Activated CD8-positive, alpha-beta memory T cell treated with anti-CD3 and anti-CD28 coated beads, Interleukin-2, amount 50 U/mL, for 24 hours (primary cell): ENCODE measurements around the gene NOD2.

ENCODE experiments used
- DNase-seq: peaks from one replicate; pipeline ENCODE4 v3.0.0-alpha.2; 2020; ENCODE audit errors: extremely low read depth

NOD2 gene

DNA sequence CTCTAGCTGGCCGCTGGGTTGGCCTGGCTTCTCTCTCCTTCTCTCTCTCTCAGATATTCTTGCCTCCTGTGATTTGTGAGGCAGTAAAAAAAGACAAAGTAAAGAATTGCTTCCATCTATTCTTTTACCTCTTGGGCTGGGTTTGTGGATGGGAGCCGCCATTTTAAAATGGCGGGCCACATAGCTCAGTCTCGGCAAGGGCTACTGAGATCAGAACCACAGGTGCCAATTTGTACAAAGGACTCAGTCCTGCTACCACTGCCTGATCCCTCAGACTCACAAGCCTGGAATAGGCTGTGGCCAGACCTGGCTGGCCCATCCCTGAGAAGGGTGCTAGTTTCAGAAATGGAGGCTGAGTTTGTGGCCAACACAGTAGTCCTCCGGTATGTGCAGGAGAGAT is 24.1 kb downstream of the NOD2 start:
- DNase-seq, result no peak

DNA sequence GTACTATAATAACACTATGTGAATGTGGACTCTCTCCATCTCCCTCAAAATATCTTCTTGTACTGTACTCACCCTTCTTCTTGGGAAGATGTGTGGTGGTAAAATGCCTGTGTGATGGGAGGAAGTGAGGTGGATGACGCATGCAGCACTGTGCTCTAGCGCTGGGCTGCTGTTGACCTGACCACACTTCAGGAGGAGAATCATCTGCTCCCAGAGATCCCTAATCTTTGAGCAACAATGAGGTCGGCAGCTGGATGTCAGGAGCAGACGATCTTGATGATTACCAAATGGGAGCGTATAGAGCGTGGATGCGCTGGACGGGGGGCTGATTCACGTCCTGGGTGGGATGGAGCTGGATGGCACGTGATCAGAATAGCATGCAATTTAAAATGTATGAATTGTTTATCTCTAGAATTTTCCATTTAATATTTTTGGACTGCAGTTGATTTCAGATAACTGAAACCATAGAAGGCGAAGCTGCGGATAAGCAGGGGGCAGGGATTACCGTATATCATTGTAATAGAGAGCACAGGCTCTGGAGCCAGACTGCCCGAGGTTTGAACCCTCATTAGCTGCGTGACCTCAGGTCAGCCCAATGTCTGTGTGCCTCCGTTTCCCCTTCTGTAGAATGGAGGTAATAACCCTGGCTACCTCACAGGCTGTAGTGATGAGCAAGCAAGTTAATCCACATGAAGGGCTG is 24.8 kb downstream of the NOD2 start:
- no peak for DNase-seq

DNA sequence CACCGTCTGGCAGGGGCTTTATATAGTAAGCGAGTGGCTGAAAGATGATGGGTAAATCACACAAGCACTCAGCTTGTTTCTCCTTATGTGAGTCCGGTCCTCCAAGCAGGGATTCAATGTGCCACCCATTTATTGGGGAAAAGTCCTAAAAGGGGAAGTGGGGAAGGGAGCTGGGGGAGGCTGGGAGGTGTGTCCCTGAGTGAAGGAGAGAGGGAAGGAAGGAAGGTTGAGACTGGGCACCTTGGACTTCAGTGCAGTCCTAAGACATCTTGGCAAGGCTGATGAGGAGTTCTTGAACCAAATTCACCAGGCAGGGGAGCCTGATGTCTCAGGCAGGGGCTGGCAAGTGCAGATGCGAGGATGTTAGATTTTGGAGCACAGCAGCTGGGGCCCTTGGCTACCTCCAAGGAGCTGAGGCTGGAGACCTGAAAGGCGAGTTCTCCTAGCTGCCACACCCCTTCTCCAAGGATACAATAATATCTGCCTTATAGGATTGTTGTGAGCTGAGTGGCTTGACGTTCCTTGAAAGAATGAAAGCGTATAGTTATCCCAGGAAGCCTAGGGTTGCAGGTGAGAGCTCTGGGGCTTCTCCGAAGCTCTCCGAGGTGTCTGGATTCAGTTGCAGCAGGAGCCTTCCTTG is 25.5 kb downstream of the NOD2 start:
- DNase-seq, result no peak

DNA sequence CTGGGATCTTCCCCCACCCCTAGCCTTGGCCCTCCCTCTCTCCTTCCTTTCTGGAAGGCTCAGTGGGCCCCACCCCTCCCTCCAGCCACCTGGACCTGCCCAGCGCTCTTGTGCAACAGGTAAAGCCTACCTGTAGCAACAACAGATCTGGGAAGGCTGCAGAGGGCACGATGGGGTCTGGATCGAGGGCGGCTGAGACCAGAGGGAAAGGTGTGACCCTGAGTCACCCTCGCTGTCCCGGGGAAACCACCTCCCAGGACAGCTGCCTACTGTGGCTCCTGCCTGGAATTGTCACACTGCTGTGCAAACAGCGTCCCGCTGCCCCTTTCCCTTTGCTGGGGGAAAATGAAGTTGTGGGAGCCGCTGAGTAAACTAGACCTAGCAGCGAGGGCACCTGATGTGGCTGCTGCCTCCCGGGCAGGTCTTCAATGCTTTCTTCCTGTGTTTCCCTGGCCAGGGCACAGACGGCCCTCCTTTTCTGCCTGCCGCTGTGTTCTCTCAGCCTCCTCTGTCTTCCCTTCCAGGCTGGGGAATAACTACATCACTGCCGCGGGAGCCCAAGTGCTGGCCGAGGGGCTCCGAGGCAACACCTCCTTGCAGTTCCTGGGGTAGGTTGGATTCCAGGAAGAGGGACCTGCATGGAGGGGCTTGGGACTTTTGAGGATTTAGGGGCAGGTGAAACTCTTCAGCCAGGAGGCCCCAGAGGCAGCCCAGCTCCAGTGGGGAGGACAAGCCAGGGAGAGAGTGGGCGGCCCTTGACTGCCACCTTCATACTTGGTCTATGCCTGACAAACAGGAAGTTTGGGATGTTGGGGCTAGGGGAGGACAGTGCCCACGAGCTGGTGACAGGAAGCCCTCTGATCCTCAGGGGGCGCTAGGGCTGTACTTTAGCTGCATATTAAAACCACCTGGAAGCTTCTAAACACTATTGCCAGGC is 26.3 kb downstream of the NOD2 start:
- DNase-seq, result no peak

DNA sequence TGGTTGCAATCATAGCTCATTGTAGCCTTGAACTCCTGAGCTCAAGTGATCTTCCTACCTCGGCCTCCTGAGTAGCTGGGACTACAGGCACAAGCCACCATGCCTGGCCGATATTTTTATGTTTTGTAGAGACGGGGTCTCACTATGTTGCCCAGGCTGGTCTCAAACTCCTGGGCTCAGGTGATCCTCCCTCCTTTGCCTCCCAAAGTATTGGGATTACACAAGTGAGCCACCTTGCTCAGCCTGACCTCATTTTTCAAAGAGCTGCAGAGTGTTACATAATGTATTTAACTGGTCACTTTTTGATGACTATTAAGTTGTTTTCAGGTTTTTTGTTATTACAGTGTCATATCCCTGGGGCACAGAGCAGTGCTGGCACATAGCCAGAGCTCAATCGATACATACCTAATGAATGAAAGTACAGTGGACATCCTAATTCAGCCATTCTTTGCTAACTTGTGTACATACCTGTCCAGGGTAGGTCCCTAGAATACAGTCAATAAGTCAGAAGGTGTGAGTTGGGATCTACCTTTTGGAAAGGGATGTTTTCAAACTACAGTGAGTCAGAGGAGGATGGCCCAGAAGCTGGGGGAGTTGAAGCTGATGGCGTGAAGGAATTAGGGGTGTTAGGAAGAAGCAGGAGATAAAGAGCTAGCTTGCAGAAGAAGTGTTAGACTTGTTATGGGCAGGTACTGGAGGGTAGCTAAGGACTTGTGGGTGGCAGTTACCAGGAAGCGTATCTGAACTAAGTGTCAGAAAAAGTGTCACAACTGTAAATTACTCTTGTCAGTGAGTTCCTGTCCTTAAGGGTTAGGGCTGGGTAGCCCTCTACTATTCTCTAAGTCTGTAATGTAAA is 28.4 kb downstream of the NOD2 start:
- no peak for DNase-seq

DNA sequence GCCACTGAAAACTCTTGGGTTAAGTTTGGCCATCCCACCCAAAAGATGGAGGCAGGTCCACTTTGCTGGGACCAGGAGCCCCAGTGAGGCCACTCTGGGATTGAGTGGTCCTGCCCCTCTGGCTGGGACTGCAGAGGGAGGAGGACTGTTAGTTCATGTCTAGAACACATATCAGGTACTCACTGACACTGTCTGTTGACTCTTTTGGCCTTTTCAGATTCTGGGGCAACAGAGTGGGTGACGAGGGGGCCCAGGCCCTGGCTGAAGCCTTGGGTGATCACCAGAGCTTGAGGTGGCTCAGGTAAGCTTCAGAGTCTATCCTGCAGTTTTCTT is 29.0 kb downstream of the NOD2 start:
- no peak for DNase-seq

DNA sequence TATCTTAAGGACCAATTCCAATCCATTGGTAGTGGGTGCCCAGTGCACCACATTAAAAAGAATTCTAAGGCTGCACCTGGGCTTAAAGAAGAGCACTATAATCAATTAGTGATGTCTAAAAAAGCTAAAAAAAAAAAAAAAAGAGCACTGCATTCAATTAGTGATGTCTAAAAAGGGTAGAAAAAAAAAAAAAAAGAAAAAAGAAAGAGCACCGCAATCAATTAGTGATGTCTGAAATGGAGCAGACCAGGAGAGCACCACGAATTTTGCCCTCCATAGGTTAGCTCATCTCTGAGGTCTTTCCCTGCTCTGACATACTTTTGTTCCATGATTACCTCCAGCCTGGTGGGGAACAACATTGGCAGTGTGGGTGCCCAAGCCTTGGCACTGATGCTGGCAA is 29.6 kb downstream of the NOD2 start:
- no peak for DNase-seq

DNA sequence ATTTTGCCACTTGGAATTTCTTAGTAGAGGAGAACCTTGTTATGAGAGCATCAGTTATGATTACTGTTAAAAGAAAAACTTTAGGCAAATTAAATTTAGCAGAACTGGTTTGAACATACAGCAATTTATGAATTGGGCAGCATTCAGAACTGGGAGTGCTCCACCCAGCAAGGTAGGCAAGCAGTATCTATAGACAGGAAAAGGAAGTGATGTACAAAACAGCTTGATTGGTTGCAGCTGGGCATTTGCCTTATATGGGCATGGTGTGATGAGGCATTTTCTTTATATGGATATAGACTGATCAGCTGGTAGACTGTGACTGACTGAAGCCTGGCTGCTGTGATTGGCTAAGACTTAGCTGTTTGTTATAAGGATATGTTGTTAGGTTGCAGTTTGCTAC is 30.9 kb downstream of the NOD2 start:
- no peak for DNase-seq

DNA sequence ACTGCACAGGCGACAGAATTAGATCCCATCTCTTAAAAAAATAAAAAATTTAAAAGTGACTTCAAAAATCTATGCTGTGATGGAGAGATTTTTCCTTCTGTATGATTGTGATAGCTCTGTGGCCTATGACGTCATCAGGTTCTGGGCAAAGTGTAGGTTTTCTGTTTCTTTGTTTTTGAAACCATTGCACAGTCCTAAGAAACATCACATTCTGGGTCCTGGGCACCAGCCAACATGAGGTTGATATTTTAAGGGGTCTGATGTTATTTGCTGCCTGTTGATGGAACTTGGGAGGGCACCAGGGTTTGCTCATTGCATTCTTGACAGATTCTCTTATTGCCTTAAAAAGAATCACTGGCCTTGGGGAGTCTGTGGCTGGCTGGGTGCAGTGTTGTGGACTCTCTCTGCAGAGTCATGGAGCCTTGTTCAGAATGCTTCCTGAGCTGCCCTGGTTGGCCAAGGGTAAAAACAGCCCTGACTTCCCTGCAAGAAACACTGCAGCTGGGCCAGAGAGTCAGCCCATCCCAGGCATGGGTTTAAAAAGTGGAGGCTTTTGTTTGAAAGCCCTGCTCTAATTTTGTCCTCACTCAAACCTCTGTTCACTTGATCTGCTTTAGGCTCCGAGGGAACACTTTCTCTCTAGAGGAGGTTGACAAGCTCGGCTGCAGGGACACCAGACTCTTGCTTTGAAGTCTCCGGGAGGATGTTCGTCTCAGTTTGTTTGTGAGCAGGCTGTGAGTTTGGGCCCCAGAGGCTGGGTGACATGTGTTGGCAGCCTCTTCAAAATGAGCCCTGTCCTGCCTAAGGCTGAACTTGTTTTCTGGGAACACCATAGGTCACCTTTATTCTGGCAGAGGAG is 38.0 kb downstream of the NOD2 start:
- DNase-seq, result no peak

DNA sequence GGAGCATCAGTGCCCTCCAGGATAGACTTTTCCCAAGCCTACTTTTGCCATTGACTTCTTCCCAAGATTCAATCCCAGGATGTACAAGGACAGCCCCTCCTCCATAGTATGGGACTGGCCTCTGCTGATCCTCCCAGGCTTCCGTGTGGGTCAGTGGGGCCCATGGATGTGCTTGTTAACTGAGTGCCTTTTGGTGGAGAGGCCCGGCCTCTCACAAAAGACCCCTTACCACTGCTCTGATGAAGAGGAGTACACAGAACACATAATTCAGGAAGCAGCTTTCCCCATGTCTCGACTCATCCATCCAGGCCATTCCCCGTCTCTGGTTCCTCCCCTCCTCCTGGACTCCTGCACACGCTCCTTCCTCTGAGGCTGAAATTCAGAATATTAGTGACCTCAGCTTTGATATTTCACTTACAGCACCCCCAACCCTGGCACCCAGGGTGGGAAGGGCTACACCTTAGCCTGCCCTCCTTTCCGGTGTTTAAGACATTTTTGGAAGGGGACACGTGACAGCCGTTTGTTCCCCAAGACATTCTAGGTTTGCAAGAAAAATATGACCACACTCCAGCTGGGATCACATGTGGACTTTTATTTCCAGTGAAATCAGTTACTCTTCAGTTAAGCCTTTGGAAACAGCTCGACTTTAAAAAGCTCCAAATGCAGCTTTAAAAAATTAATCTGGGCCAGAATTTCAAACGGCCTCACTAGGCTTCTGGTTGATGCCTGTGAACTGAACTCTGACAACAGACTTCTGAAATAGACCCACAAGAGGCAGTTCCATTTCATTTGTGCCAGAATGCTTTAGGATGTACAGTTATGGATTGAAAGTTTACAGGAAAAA is 38.8 kb downstream of the NOD2 start:
- DNase-seq, result no peak

DNA sequence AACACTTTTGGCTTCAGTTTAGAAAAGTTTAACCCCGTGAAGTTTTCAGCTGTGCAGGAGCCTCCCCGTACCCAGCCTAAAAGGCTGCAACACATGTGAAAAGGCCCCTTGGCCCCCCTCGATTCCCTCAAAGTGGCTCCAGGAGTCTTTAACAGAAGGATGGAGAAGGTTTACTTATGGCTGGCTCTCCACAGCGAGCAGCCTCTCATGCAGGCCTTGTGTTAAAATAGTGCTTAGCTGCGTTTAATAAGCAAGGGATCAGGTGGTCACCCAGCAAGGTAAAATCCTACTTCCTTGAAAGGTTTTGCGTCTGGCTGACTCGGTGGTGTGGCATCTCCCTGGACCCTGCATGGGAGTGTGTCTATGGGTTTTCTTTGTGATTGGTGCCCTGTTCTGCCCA is 40.1 kb downstream of the NOD2 start:
- DNase-seq, result no peak

DNA sequence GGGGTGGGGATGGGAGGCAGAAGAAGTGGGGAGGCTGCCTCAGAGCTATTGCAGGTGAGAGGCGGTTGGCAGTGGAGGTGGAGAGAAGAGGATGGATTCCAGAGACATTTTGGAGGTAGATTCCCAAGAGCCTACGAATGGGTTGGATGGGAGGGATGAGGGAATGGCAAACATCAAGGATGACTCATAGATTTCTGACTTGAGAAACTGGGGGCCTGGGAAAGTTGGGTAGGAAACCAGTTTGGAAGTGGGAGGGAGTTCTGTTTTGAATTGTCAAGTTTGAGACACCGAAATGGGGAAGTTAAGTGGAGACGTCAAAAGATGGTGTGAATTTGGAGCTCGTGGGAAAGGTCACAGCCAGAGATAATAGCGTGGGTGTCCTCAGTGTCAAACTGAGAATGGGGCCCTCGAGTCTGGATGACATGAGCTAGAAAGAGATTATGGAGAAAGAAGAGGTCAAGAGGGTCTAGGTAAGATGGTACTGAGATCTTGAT is 42.3 kb downstream of the NOD2 start:
- no peak for DNase-seq

DNA sequence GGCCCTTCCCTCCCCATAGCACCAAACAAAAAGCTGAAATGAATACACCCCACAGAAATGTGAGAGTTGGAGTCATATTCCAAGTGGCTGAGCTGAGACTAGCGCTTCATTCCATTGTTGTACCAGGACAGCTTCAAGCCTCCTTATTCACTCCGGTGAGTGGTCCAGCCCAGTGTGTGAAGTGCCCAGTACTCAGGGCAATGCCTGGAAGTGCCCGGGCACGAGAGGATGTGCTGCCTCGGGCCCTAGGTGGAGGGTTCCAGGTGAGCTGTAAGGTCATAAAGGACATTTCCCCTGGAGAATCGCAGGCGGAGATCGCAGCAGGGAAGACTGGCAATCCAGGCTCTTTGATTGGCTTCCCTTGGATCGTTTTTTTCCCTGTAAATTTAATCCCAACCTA is 43.0 kb downstream of the NOD2 start:
- DNase-seq, result no peak

DNA sequence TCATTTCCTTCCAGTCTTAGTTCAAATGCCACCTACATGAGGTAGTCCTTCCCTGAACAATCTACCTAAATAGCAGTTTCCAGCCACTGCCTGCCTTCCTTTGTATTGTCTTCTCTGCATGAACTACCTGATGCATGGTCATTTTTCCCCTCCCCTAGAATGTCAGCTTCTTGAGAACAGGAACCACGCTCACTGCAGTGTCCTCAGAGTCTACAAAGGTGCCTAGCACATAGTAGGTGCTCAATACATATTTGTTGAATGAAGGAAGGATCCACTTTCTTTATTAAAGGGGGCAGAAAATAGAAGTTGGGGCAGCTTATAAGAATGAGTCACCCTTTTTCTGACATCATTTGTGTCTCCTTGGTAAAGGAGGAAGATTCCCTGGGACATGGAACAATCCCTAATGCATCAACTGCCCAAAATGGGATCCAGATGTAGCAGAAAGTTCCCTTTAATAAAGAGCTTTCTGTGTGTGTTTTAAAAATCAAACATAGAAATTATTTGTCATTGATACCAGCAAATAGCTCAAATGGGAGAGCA is 44.1 kb downstream of the NOD2 start:
- DNase-seq, result no peak

DNA sequence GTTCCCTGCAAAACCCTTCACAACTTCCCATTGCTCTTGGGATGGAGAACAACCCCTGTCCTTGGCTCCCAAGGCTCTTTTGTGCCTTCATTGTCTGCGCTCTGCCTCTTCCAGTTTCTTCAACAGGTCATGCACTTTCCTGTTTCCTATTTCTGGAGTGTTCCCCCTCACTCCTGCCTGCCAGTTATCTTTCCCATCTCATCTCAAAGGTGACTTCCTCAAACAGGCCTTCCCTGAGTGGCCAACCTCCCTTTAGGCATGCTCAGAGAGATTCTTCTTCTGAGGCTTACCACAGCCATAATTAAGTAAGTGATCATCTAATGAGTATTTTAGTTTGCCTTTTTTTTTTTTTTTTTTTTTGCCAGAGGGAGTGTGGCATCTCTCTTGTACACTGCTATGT is 45.6 kb downstream of the NOD2 start:
- DNase-seq, result no peak

DNA sequence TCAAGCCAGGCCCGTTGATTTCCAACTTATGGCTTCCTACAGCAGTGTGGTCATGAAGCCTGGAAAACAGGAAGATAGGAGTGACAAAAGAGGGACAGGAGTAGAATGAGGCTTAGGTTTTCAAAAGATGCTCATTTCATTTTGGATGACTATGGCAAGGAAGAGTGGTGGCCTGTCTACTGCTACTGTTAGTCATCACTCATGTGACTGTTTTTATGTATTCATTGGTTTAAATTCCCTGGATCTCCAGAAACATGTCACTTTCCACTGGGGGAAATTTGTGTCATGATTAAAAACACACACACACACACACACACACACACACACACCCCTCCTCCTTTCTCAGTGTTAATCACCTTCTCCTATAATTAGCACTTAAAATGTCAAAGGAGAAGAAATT is 47.3 kb downstream of the NOD2 start:
- no peak for DNase-seq

DNA sequence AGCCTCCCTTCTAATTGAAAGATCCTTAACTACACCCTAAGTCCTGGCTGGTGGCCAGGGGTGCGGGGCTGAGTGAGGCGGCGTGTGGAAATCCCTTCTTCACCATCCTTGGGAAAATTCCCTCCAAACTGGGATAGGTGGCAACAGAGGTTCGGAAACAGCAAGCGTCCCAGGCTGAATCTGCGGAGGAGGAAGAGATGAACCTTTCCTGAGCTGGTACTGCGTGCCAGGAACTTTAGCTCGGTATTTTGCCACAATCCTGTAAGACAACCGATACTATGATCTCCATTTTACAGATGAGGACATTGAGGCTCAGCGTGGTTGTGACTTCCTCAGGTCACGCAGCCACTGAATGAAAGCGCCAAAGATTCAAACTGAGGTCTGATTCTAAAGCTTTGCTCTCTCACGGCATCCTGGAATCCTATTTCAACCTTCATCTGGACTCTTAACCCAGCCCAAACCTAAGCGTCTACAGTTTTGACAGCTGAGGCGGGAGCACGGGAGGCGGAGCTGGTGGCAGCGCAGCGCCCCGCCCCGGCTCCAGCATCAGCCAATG is 47.9 kb downstream of the NOD2 start:
- DNase-seq, result no peak

DNA sequence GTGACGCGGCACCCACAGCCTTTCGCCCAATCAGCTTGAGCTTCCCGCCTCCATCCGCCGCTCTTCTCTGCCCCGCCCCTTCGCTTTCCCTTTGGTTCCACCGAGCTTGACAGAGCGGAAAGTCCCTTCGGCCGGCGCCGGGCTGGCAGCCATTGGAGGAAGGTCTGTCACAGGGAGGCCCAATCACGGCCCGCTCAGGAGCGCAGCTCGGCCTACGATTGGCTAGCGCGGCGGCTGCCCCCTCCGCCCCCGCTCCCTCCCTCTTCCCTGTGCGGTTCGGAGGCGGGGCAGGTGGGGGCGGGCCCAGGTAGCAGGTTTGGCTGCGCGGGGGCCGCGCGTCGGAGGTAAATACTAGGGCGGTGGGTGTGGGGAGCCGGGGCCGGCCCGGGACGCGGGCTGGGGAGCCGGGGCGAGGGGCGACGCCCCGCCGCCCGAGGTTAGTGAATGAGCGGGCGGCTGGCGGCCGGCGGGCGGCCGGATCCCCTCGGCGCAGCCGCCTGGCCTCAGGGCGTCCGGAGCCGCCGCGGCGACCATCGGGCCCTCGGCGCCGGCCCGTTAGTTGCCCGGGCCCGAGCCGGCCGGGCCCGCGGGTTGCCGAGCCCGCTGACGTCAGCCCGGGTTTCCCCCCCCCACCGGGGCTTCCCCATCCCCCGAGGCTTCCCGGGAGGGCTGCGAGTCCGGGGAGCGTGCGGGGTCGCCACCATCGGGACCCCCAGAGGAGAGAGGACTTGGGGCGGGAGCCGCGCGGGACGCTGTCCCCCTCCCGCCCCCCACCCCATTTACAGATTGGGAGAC is 48.6 kb downstream of the NOD2 start, which contains the start of gene CYLD:
Gene CYLD (plus strand): TSS at position 306 of the 795 bp plus-strand sequence. CDS start 7,613 bp downstream, outside the sequence.
- DNase-seq, result peak; percentile 99
